Measurements from ENCODE around the gene PSMD12.

The PSMD12 gene

GRCh38 chr17:67378454-67379250, 12.3 kb upstream of the PSMD12 start:
- Histone ChIP-seq H3K4me1 (peaks cover 20% of the 10 kb centered on the region), H3K27me3 (ENCODE audit: low read depth) (no peaks in the 10 kb centered on the region), H3K36me3 (replicated peaks) (no peaks in the 10 kb centered on the region), H3K9me3 (no peaks in the 10 kb centered on the region; the same call in 1 of the 2 replicates), H3K4me3 (peak overlapping the region; percentile 72)
- peak; percentile 81 to 87 for DNase-seq (ENCODE audit: low spot score in 2 of 2)
- in situ Hi-C loops (cut with MboI; ENCODE audit: low sequenced_read_pairs) = loop anchor here (5.0 to 10.0 kb wide), 3 partner anchors 96 to 319 kb away; no protein-coding TSS in a partner anchor

DNA sequence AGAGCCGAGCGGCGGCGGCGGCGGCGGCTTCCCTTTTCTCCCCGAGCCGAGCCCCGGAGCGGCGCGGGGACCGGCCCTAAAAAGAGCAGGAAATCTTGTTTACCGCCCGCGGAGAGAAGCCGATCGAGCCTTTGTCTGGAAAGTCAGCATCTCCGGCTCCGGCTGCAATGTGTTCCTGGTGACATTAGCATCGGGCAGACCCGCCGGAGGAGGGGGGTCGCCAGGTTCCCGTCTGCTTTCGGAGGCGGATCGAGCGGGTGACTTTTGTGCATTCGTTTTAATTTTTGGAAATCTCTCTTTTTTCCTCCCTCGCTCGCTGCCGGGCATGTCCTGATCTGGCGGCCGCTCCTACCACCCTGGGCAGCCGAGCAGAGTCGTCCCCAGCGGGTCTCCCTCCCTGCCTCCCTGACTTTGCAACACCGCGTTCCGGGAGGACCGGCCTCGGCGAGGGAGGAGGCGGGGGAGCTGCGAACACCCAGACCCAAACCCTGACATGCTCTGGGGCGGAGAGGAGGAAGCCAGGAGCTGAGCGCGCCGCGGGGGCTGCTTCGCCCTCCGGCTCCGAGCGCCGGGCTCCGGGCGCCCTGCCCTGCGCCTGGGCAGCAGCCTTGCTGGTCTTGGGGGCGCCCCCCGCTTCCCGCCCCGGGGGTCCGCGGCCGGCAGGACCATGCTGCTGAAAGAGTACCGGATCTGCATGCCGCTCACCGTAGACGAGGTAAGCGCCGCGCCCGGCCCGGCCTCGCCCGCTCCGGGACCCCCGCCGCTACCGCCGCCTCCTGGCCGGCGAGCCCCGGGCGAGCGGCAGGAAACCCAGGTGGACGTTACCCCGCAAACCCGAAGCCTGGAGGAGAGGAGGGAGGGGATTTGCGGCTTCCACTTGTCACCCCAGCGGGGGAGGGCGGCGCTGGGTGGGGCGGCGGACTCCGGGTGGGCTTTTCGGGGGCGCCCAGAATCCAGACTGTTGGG, 11.4 kb upstream of the PSMD12 start:
- peak in 1 of 2 experiments; percentile 68 for DNase-seq (ENCODE audit: low spot score in 2 of 2)
- peak overlapping the region; percentile 72 for H3K4me3 ChIP-seq
- H3K27me3 ChIP-seq (ENCODE audit: low read depth) = no peaks in the 10 kb centered on the region
- H3K4me1 ChIP-seq = peaks cover 20% of the 10 kb centered on the region
- H3K36me3 ChIP-seq (replicated peaks) = no peaks in the 10 kb centered on the region
- H3K9me3 ChIP-seq = no peaks in the 10 kb centered on the region; the same call in 1 of the 2 replicates
- in situ Hi-C loops (cut with MboI; ENCODE audit: low sequenced_read_pairs) = loop anchor here (5.0 to 10.0 kb wide), 3 partner anchors 97 to 320 kb away; no protein-coding TSS in a partner anchor

GRCh38 chr17:67376737-67377487, 10.5 kb upstream of the PSMD12 start, which contains the start of gene PITPNC1:
PITPNC1 (plus strand) TSS chr17:67377281.
- DNase-seq (ENCODE audit: low spot score in 2 of 2) = peak; percentile 84 to 90
- Histone ChIP-seq H3K4me3 (peak within 1 kb of the TSS; percentile 72), H3K9me3 (no peaks in the 10 kb centered on the region; the same call in 1 of the 2 replicates), H3K4me1 (peaks cover 20% of the 10 kb centered on the region), H3K36me3 (replicated peaks) (no peaks in the 10 kb centered on the region), H3K27me3 (ENCODE audit: low read depth) (no peaks in the 10 kb centered on the region)
- in situ Hi-C loops (cut with MboI; ENCODE audit: low sequenced_read_pairs) = loop anchor here (5.0 to 10.0 kb wide), 3 partner anchors 98 to 320 kb away; no protein-coding TSS in a partner anchor

DNA sequence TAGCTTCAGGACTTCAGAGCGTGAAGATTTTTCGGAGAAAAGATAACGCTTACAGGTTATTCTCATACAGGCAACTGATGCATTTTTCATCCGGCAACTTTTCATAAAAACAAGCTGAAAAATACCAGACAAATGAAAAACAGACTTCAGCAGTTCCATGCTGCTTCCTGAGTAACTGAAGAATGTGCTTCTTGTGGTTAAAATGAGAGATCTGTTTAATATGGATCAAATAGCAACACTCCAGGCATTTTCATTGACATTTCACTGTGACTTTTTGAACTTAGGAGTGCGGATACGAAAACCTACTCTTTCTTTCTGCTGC, 10.0 kb upstream of the PSMD12 start:
- H3K4me3 ChIP-seq = peak overlapping the region; percentile 72
- no peak for DNase-seq (ENCODE audit: low spot score in 2 of 2)
- no peaks in the 10 kb centered on the region for H3K36me3 ChIP-seq (replicated peaks)
- H3K9me3 ChIP-seq = no peaks in the 10 kb centered on the region; the same call in 1 of the 2 replicates
- H3K4me1 ChIP-seq = peaks cover 20% of the 10 kb centered on the region
- in situ Hi-C loops (cut with MboI; ENCODE audit: low sequenced_read_pairs) = loop anchor here (5.0 to 10.0 kb wide), 3 partner anchors 98 to 321 kb away; no protein-coding TSS in a partner anchor
- no peaks in the 10 kb centered on the region for H3K27me3 ChIP-seq (ENCODE audit: low read depth)

DNA sequence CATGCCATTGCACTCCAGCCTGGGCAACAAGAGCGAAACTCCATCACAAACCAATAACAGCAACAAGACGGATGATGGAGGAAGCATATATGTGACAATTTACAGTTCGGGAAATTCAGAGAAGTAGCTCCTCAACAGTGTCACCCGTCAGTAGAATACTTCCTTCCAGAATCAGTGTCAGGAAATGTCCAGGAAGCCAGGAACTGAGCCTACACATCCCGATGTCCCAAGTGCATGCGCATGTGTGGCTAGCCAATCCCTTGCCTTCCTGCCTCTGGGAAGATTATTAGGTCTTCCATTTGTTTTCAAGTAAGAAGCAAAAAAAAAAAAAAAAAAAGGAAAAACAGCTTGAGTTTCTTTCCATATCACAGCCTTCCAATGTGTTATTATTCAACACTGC, 9.3 kb upstream of the PSMD12 start:
- Histone ChIP-seq H3K27me3 (ENCODE audit: low read depth) (no peaks in the 10 kb centered on the region), H3K9me3 (no peaks in the 10 kb centered on the region; the same call in 1 of the 2 replicates), H3K4me1 (peaks cover 20% of the 10 kb centered on the region), H3K36me3 (replicated peaks) (no peaks in the 10 kb centered on the region), H3K4me3 (no peak overlapping the region)
- DNase-seq (ENCODE audit: low spot score in 2 of 2) = no peak
- in situ Hi-C loops (cut with MboI; ENCODE audit: low sequenced_read_pairs) = loop anchor here (5.0 to 10.0 kb wide), 3 partner anchors 99 to 322 kb away; no protein-coding TSS in a partner anchor

DNA sequence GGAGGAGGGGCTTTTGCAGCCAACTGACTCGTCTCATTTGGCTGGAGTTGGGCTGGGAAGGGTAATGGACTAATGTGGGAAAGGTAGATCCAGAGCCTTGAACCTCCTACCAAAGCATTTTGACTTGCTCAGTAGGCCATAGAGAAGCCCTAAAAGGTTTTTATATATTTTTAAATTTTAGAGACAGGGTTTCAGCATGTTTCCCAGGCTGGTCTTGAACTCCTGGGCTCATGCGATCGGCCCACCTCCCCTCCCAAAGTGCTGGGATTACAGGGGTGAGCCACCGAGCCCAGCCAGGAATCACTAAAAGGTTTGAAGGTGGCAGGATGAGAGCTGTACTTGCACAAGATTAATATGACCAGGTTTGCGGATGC, 8.7 kb upstream of the PSMD12 start:
- in situ Hi-C loops (cut with MboI; ENCODE audit: low sequenced_read_pairs) = loop anchor here (5.0 to 10.0 kb wide), 3 partner anchors 100 to 322 kb away; no protein-coding TSS in a partner anchor
- H3K4me1 ChIP-seq = peaks cover 20% of the 10 kb centered on the region

DNA sequence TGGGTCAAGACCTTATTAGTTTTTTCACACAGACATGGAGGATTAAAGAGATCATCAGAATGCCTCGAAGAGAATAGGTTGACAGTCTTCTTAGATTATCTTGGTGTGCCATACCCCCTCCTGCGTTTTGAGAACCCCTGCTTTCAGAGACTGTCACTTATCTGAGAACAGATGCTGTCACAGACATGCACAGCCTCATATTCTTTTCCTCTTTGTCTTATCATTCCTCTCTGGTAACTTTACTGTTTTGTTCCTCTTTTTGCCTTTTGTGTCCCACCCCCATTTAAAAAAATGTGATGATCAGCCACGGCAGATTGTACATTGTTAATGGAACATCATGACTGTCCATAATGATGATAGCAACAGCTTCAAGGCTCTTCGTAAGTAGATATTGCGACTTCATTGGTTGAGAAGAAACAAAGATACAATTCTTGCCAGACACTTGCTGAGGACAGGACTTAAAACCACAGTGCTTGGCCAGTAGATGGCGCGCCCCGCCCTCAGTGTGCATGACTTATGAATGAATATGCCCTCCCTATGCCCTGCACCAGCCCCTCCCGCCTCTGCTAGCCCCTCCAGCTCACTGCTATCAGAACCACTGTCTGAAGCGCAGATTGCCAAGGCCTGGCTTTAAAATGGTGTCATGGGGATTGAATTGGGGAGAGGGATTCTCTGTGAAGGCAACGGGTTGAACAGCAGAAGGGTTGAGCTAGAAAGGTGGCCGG, 8.1 kb upstream of the PSMD12 start:
- peak; percentile 85 to 95 for DNase-seq (ENCODE audit: low spot score in 2 of 2)
- no peak overlapping the region for H3K4me3 ChIP-seq
- H3K4me1 ChIP-seq = peaks cover 20% of the 10 kb centered on the region
- no peaks in the 10 kb centered on the region for H3K36me3 ChIP-seq (replicated peaks)
- no peaks in the 10 kb centered on the region; the same call in 1 of the 2 replicates for H3K9me3 ChIP-seq
- no peaks in the 10 kb centered on the region for H3K27me3 ChIP-seq (ENCODE audit: low read depth)
- in situ Hi-C loops (cut with MboI; ENCODE audit: low sequenced_read_pairs) = loop anchor here (5.0 to 10.0 kb wide), 3 partner anchors 100 to 323 kb away; no protein-coding TSS in a partner anchor

More for the DNA sequence above, 8.7 kb upstream of the PSMD12 start:
- no peaks in the 10 kb centered on the region for H3K36me3 ChIP-seq (replicated peaks)
- no peaks in the 10 kb centered on the region for H3K27me3 ChIP-seq (ENCODE audit: low read depth)
- DNase-seq (ENCODE audit: low spot score in 2 of 2) = no peak
- no peak overlapping the region for H3K4me3 ChIP-seq
- H3K9me3 ChIP-seq = no peaks in the 10 kb centered on the region; the same call in 1 of the 2 replicates

GRCh38 chr17:67372751-67373150, 6.4 kb upstream of the PSMD12 start:
- Histone ChIP-seq H3K9me3 (no peaks in the 10 kb centered on the region), H3K4me3 (no peak overlapping the region), H3K27me3 (ENCODE audit: low read depth) (no peaks in the 10 kb centered on the region), H3K36me3 (replicated peaks) (no peaks in the 10 kb centered on the region), H3K4me1 (peaks cover 14% of the 10 kb centered on the region)
- in situ Hi-C loops (cut with MboI; ENCODE audit: low sequenced_read_pairs) = loop anchor here (10.0 kb wide), 2 partner anchors 102 to 232 kb away; no protein-coding TSS in a partner anchor
- DNase-seq (ENCODE audit: low spot score in 2 of 2) = no peak

DNA sequence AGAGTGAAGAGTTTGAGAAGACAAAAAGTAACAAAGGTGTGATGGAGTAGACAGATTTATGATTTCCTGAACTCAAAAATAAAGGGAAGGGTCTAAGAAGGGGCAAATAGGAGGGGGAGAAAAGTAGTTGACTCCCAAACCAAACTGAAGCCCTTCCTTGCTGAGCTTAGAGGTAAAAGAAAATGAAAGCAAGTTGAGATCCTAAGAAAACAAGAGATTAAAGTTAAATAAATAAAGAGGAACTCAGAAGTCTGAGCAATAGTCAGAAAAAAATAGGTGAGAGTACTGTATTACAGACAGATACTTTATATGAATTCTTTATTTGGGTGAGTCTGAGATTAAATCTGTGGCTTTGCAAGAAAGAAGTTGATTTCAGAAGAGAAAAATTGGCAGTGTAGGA, 3.3 kb upstream of the PSMD12 start:
- no peak overlapping the region for H3K4me3 ChIP-seq
- peaks cover 7% of the 10 kb centered on the region; the same call in 1 of the 2 replicates for H3K36me3 ChIP-seq (replicated peaks)
- H3K9me3 ChIP-seq = no peaks in the 10 kb centered on the region
- H3K4me1 ChIP-seq = peaks cover 8% of the 10 kb centered on the region
- H3K27me3 ChIP-seq (ENCODE audit: low read depth) = no peaks in the 10 kb centered on the region
- DNase-seq (ENCODE audit: low spot score in 2 of 2) = no peak
- in situ Hi-C loops (cut with MboI; ENCODE audit: low sequenced_read_pairs) = loop anchor here (10.0 kb wide), 2 partner anchors 105 to 235 kb away; no protein-coding TSS in a partner anchor

- in situ Hi-C loops (cut with MboI; ENCODE audit: low sequenced_read_pairs) = no loop called here
- peaks cover 14% of the 10 kb centered on the region for H3K36me3 ChIP-seq (replicated peaks)
- no peaks in the 10 kb centered on the region for H3K9me3 ChIP-seq
- H3K27me3 ChIP-seq (ENCODE audit: low read depth) = no peaks in the 10 kb centered on the region
- peaks cover 12% of the 10 kb centered on the region for H3K4me1 ChIP-seq
- peak in 1 of 2 experiments; percentile 20 for DNase-seq (ENCODE audit: low spot score in 2 of 2)
- peak overlapping the region; percentile 96 for H3K4me3 ChIP-seq
These were observed 612 bp downstream of the PSMD12 start for GRCh38 chr17:67365738-67366192.

GRCh38 chr17:67364847-67365737, 1.3 kb downstream of the PSMD12 start:
- no peaks in the 10 kb centered on the region for H3K27me3 ChIP-seq (ENCODE audit: low read depth)
- H3K36me3 ChIP-seq (replicated peaks) = peaks cover 21% of the 10 kb centered on the region
- DNase-seq (ENCODE audit: low spot score in 2 of 2) = no peak
- H3K4me1 ChIP-seq = peaks cover 14% of the 10 kb centered on the region
- in situ Hi-C loops (cut with MboI; ENCODE audit: low sequenced_read_pairs) = no loop called here
- no peaks in the 10 kb centered on the region for H3K9me3 ChIP-seq
- peak overlapping the region; percentile 96 for H3K4me3 ChIP-seq

Data from HAP-1 (cell line).